NT2/D1 (cell line): ENCODE measurements around the gene UGT1A5.

Experiments
- DNase-seq: peaks from one replicate; pipeline ENCODE4 v3.0.0-alpha.2; 2011; ENCODE audit warnings: low read depth, low spot score
- H3K27me3 ChIP-seq: 2 replicates; pipeline ENCODE4 v1.6.0; 2011; ENCODE audit warnings: mild to moderate bottlenecking; ENCODE audit not compliant: insufficient read length, insufficient read depth
- H3K36me3 ChIP-seq: 2 replicates; pipeline ENCODE4 v1.6.1; 2011; ENCODE audit warnings: mild to moderate bottlenecking, low read length, mixed read lengths; ENCODE audit not compliant: insufficient read depth, insufficient read length
- H3K4me1 ChIP-seq: 2 replicates; pipeline ENCODE4 v1.5.1; 2011; ENCODE audit not compliant: insufficient read depth, insufficient read length
- H3K4me3 ChIP-seq: 2 replicates; pipeline ENCODE4 v1.5.1; 2011; ENCODE audit warnings: low read depth; ENCODE audit not compliant: insufficient read length
- H3K9ac ChIP-seq: 2 replicates; pipeline ENCODE4 v1.6.0; 2011; ENCODE audit warnings: low read depth; ENCODE audit not compliant: insufficient read length
- H3K9me3 ChIP-seq: 2 replicates; pipeline ENCODE4 v1.5.1; 2011; ENCODE audit warnings: mild to moderate bottlenecking, low read length; ENCODE audit not compliant: insufficient read depth
- SUZ12 ChIP-seq: IDR thresholded peaks from 2 replicates; pipeline ENCODE4 v1.6.1; 2011; ENCODE audit not compliant: insufficient read length, insufficient read depth; ENCODE audit errors: extremely low read depth
- YY1 ChIP-seq: IDR thresholded peaks from 2 replicates; pipeline ENCODE4 v1.6.1; 2011; ENCODE audit not compliant: insufficient read length, insufficient read depth
- ZNF274 ChIP-seq: IDR thresholded peaks from 2 replicates; pipeline ENCODE4 v1.6.1; 2011; ENCODE audit warnings: mild to moderate bottlenecking, low read depth, low read length

Gene UGT1A5

GRCh38 chr2:233778030-233778429 is 65.3 kb downstream of the UGT1A5 start, which contains the start of gene MROH2A:
Gene MROH2A (plus strand): TSS chr2:233778330. CDS start chr2:233779359, 1,029 bp downstream.
- no peaks in the 10 kb centered on the region for H3K27me3 ChIP-seq
- no peak for DNase-seq
- H3K9me3 ChIP-seq: peaks cover 16% of the 10 kb centered on the region; the same call in 1 of the 2 replicates
- H3K9ac ChIP-seq: no peak within 1 kb of the TSS
- H3K36me3 ChIP-seq: no peaks in the 10 kb centered on the region
- H3K4me1 ChIP-seq: no peaks in the 10 kb centered on the region
- H3K4me3 ChIP-seq: no peak within 1 kb of the TSS
- TF ChIP-seq YY1: no peak
- TF ChIP-seq SUZ12: no peak
- TF ChIP-seq ZNF274: no peak

- H3K4me1 ChIP-seq: no peaks in the 10 kb centered on the region
- no peaks in the 10 kb centered on the region for H3K27me3 ChIP-seq
- H3K9ac ChIP-seq: no peak overlapping the region
- no peak overlapping the region for H3K4me3 ChIP-seq
- TF ChIP-seq YY1: no peak
- no peak for TF ChIP-seq ZNF274
- no peak for TF ChIP-seq SUZ12
- peaks cover 16% of the 10 kb centered on the region; the same call in 1 of the 2 replicates for H3K9me3 ChIP-seq
- no peak for DNase-seq
- H3K36me3 ChIP-seq: no peaks in the 10 kb centered on the region
Measured at GRCh38 chr2:233779722-233780121, 67.0 kb downstream of the UGT1A5 start.

DNA sequence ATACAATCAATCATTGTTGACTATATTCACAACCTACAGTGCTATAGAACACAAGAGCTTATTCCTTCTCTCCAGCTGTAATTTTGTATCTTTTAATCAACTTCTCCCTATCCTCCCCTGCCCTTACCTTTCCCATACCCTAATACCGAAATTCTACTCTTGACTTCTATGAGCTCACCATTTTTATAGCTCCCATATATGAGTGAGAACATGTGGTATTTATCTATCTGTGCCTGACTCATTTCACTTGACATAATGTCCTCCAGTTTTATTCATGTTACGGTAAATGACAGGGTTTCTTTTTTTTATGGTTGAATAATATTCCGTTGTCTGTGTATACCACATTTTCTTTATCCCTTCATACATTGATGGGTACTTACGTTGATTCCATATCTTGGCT is 68.1 kb downstream of the UGT1A5 start:
- no peaks in the 10 kb centered on the region for H3K27me3 ChIP-seq
- peaks cover 10% of the 10 kb centered on the region; the same call in 1 of the 2 replicates for H3K9me3 ChIP-seq
- H3K4me3 ChIP-seq: no peak overlapping the region
- H3K9ac ChIP-seq: no peak overlapping the region
- no peaks in the 10 kb centered on the region for H3K36me3 ChIP-seq
- no peaks in the 10 kb centered on the region for H3K4me1 ChIP-seq
- TF ChIP-seq YY1 (no peak), SUZ12 (no peak), ZNF274 (no peak)
- no peak for DNase-seq

GRCh38 chr2:233789554-233789953 is 76.8 kb downstream of the UGT1A5 start:
- no peak for DNase-seq
- Histone ChIP-seq H3K4me1 (no peaks in the 10 kb centered on the region), H3K36me3 (no peaks in the 10 kb centered on the region), H3K9me3 (no peaks in the 10 kb centered on the region), H3K27me3 (peaks cover 6% of the 10 kb centered on the region), H3K9ac (no peak overlapping the region), H3K4me3 (no peak overlapping the region)
- no peak for TF ChIP-seq ZNF274
- no peak for TF ChIP-seq YY1
- no peak for TF ChIP-seq SUZ12

DNA sequence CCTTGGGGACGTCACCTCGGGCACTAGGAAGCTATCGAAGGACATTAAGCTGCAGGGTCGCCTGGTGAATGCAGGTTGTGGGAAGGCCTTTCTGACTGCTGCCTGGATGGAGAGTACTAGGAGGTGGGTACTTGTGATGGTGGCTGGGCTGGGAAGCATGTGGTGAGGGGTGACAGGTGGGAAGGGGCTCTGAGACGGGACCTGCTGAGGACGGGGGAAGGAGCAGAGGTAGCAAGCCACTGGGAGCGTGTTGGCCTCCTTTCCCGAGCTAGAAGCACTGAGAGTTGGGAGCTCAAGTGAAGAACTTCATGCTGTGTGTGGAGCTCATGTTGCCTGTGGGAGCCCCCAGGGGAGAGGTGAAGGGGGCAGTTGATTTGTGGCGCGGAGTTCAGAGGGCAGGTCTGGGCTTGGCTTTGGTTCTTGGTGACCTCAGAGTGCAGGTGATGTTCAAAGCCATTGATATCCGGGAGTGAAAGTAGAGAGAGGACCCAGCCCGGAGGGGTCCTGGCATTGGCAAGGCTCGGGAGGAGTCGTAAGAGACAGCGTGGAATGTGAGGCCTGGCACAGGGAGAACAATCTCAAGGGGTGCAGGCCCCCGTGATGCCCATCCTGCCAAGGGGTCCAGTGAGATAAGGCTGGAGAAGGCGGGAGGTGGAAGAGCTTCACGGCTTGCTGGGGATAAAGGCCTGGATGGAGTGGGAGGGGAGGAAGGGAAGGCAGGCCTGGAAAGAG is 78.6 kb downstream of the UGT1A5 start:
- Histone ChIP-seq H3K9me3 (no peaks in the 10 kb centered on the region), H3K4me3 (no peak overlapping the region), H3K4me1 (no peaks in the 10 kb centered on the region), H3K9ac (no peak overlapping the region), H3K36me3 (no peaks in the 10 kb centered on the region), H3K27me3 (peaks cover 6% of the 10 kb centered on the region)
- TF ChIP-seq ZNF274 (no peak), YY1 (no peak), SUZ12 (no peak)
- DNase-seq: no peak

DNA sequence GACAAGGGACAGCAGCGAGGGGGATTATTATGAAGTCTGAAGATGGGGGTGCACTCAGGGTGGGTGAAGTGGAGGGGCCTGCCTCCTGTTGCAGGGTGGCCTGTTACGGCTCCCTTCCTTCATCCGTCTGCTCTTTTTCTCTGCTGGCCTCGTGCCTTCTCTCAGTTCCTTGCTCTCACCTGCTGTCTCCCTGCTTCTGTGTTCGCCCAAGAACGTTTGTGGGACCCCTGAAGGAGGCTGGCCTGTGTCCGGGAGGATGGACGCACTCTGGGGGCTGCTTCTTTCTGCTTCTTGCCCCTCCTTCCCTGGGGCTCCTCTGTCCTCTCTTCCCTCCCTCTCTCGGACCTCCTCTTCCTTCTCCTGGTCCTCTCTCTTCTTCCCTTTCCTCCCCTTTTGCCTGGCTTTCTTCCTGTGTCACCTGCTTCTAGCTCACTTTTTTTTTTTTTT is 79.2 kb downstream of the UGT1A5 start:
- no peak overlapping the region for H3K4me3 ChIP-seq
- H3K36me3 ChIP-seq: no peaks in the 10 kb centered on the region
- peaks cover 6% of the 10 kb centered on the region for H3K27me3 ChIP-seq
- H3K9ac ChIP-seq: no peak overlapping the region
- no peaks in the 10 kb centered on the region for H3K9me3 ChIP-seq
- H3K4me1 ChIP-seq: no peaks in the 10 kb centered on the region
- TF ChIP-seq ZNF274 (no peak), SUZ12 (no peak), YY1 (no peak)
- DNase-seq: no peak

- no peak for DNase-seq
- Histone ChIP-seq H3K36me3 (no peaks in the 10 kb centered on the region), H3K9me3 (no peaks in the 10 kb centered on the region), H3K4me3 (no peak overlapping the region), H3K9ac (no peak overlapping the region), H3K4me1 (no peaks in the 10 kb centered on the region), H3K27me3 (peaks cover 6% of the 10 kb centered on the region)
- TF ChIP-seq YY1 (no peak), ZNF274 (no peak), SUZ12 (no peak)
Measured at GRCh38 chr2:233792720-233793119, 80.0 kb downstream of the UGT1A5 start.
